ENCODE results near the gene C1orf216. TPM values are rescaled to one million over a fixed set of nuclear protein-coding genes. Genes with fewer than 3 reads are reported as not detected.

Gene C1orf216
- total RNA-seq, 2 donors from 2014 or later, result 9.8 to 13.0 TPM

DNA sequence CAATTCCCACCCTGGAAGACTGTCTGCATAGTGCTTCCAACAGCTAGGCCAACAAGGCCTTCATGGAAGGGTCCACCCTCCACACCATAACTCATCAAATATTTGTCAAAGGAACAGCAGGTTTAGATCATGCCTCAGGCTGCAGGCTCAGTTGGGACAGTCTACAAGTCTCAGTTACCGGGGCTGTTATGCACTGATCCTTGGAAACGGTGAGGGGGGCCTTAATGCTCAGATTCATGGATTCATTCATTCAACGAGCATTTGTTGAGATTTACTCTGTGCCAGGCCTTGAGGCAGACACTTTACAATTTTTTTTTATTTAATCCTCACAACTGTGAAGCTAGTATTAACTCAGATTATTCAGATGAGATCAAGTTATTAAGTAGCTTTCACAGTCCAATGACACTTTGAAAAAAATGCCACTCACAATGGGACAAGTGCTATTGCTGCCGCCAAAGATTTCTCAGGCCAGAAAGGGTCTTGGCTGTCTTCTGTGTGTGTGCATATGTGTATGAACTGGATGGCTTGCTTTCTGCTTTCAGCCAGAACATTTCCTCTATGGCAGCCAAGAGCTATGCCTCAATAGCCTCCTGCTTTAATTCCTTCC, 8.9 kb upstream of the C1orf216 start:
- no peak overlapping the region for H3K27ac Mint-ChIP-seq

GRCh38 chr1:35726450-35727433, 8.1 kb upstream of the C1orf216 start:
- 60 to 67% methylated on average over 5 to 10 of the region's 11 CpGs for WGBS, 2 experiments (ENCODE audit: insufficient coverage in 1 of 2, insufficient read length in 1 of 2)
- Histone ChIP-seq H3K27ac (ENCODE audit: low read depth, low read length) (no peak overlapping the region), H3K4me1 (ENCODE audit: control insufficient read depth, insufficient read depth, low read length) (no peaks in the 10 kb centered on the region), H3K9me3 (ENCODE audit: control insufficient read depth, low read length) (no peaks in the 10 kb centered on the region), H3K36me3 (ENCODE audit: control insufficient read depth, insufficient read depth, low read length) (peaks cover 16% of the 10 kb centered on the region), H3K4me3 (ENCODE audit: low read length) (no peak overlapping the region), H3K27me3 (ENCODE audit: control insufficient read depth, insufficient read depth, low read length, poor library complexity, severe bottlenecking) (no peaks in the 10 kb centered on the region), H3K9ac (ENCODE audit: extremely low read depth, low read length, poor library complexity, severe bottlenecking) (no peak overlapping the region)
- DNase-seq, result peak; percentile 85
- no peak overlapping the region for H3K27ac Mint-ChIP-seq
- H3K4me1 Mint-ChIP-seq, result peaks cover 10% of the 10 kb centered on the region
- no peak overlapping the region for H3K4me3 Mint-ChIP-seq
- peaks cover 13% of the 10 kb centered on the region for H3K36me3 Mint-ChIP-seq (ENCODE audit: low read depth)
- no peaks in the 10 kb centered on the region for H3K9me3 Mint-ChIP-seq
- TF ChIP-seq, protein P1, sequence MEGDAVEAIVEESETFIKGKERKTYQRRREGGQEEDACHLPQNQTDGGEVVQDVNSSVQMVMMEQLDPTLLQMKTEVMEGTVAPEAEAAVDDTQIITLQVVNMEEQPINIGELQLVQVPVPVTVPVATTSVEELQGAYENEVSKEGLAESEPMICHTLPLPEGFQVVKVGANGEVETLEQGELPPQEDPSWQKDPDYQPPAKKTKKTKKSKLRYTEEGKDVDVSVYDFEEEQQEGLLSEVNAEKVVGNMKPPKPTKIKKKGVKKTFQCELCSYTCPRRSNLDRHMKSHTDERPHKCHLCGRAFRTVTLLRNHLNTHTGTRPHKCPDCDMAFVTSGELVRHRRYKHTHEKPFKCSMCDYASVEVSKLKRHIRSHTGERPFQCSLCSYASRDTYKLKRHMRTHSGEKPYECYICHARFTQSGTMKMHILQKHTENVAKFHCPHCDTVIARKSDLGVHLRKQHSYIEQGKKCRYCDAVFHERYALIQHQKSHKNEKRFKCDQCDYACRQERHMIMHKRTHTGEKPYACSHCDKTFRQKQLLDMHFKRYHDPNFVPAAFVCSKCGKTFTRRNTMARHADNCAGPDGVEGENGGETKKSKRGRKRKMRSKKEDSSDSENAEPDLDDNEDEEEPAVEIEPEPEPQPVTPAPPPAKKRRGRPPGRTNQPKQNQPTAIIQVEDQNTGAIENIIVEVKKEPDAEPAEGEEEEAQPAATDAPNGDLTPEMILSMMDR (conservative IDR thresholded peaks at IDR 0.05), result peak; percentile 94
- no peaks in the 10 kb centered on the region for H3K27me3 Mint-ChIP-seq (ENCODE audit: insufficient read depth)

More for the DNA sequence above, 8.9 kb upstream of the C1orf216 start:
- no peaks in the 10 kb centered on the region for H3K9me3 ChIP-seq (ENCODE audit: control insufficient read depth, low read length)
- Mint-ChIP-seq H3K4me3 (no peak overlapping the region), H3K27me3 (ENCODE audit: insufficient read depth) (no peaks in the 10 kb centered on the region), H3K9me3 (no peaks in the 10 kb centered on the region), H3K4me1 (peaks cover 10% of the 10 kb centered on the region), H3K36me3 (ENCODE audit: low read depth) (peaks cover 16% of the 10 kb centered on the region)
- H3K27ac ChIP-seq (ENCODE audit: low read depth, low read length), result no peak overlapping the region
- no peak overlapping the region for H3K9ac ChIP-seq (ENCODE audit: extremely low read depth, low read length, poor library complexity, severe bottlenecking)
- 94 to 97% methylated on average over 4 of the region's 4 CpGs for WGBS, 2 experiments (ENCODE audit: insufficient coverage in 1 of 2, insufficient read length in 1 of 2)
- peaks cover 22% of the 10 kb centered on the region for H3K36me3 ChIP-seq (ENCODE audit: control insufficient read depth, insufficient read depth, low read length)
- no peak overlapping the region for H3K4me3 ChIP-seq (ENCODE audit: low read length)
- H3K27me3 ChIP-seq (ENCODE audit: control insufficient read depth, insufficient read depth, low read length, poor library complexity, severe bottlenecking), result no peaks in the 10 kb centered on the region
- TF ChIP-seq, protein P1 (conservative IDR thresholded peaks at IDR 0.05), result no peak
- no peak for DNase-seq
- H3K4me1 ChIP-seq (ENCODE audit: control insufficient read depth, insufficient read depth, low read length), result no peaks in the 10 kb centered on the region

GRCh38 chr1:35725596-35725995, 6.9 kb upstream of the C1orf216 start:
- no peak overlapping the region for H3K4me3 ChIP-seq (ENCODE audit: low read length)
- Mint-ChIP-seq H3K4me1 (peaks cover 10% of the 10 kb centered on the region), H3K4me3 (no peak overlapping the region), H3K36me3 (ENCODE audit: low read depth) (peaks cover 9% of the 10 kb centered on the region), H3K9me3 (no peaks in the 10 kb centered on the region), H3K27me3 (ENCODE audit: insufficient read depth) (no peaks in the 10 kb centered on the region), H3K27ac (no peak overlapping the region)
- H3K36me3 ChIP-seq (ENCODE audit: control insufficient read depth, insufficient read depth, low read length), result peaks cover 10% of the 10 kb centered on the region
- WGBS, 2 experiments (ENCODE audit: insufficient coverage in 1 of 2, insufficient read length in 1 of 2), result 89% methylated on average over 10 of the region's 10 CpGs
- no peaks in the 10 kb centered on the region for H3K4me1 ChIP-seq (ENCODE audit: control insufficient read depth, insufficient read depth, low read length)
- H3K9me3 ChIP-seq (ENCODE audit: control insufficient read depth, low read length), result no peaks in the 10 kb centered on the region
- no peaks in the 10 kb centered on the region for H3K27me3 ChIP-seq (ENCODE audit: control insufficient read depth, insufficient read depth, low read length, poor library complexity, severe bottlenecking)
- H3K9ac ChIP-seq (ENCODE audit: extremely low read depth, low read length, poor library complexity, severe bottlenecking), result no peak overlapping the region
- TF ChIP-seq, protein P1 (conservative IDR thresholded peaks at IDR 0.05), result no peak
- no peak for DNase-seq
- H3K27ac ChIP-seq (ENCODE audit: low read depth, low read length), result peak overlapping the region; percentile 44
